ENCODE measurements around the gene HNRNPDL.
"Not testable (repeated sequence)": the region's sequence is repeated elsewhere in the genome, so short reads cannot be mapped to it uniquely, and the experiment has no call there.

Gene HNRNPDL

DNA sequence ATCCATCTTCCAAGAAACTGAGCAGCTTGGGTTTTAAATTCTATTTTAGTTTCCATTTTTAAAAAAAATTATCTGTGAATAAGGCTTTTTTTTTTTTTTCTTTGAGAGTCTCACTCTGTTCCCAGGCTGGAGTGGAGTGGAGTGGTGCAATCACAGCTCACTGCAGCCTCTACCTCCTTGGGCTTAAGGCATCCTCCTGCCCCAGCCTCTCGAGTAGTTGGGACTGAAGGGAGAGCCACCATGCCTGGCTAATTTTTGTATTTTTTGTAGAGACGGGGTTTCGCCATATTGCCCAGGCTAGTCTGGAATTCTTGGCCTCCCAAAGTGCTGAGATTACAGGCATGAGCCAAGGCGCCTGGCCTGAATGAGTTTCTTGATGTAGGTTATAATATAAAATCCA is 1.6 kb upstream of the HNRNPDL start:
- DNase-seq: no peak

DNA sequence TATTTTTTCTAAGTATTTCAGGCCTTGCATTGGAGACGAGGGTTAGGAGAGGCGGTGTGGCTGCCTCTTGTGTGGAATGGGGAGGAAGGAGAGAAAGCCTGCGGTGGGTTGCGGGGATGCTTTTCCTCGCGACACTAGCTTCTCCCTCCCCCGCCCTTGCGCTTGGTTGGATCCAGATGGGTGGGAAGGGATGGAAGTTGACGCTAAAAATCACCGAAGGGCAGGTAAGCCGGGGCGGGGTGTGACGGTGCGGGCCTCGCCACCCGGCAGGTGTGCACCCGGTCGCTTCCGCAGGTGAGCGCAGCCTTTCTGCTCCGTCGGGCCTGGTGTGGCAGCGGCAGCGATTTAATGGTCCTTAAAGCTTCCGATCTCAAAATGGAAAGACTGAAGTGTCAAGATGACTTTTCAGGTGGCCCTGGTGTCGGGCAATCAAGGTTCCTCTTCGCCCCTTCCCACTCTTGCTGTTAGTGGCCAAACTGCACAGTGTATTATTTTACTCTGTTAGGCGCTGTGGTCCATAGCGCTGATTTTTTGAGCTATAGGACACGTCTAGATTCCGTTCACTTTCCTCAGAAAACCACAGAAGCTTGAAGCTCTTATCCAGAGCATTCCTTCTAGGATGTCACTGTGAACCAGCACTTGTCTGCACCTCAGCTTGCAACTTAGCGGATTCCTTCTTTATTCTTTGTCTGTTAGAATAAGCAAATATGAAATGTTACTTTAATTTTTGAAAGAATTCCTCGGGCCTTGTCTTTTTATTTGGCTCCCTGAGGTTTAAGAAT is 893 bp upstream of the HNRNPDL start:
- DNase-seq: peak; percentile 34

DNA sequence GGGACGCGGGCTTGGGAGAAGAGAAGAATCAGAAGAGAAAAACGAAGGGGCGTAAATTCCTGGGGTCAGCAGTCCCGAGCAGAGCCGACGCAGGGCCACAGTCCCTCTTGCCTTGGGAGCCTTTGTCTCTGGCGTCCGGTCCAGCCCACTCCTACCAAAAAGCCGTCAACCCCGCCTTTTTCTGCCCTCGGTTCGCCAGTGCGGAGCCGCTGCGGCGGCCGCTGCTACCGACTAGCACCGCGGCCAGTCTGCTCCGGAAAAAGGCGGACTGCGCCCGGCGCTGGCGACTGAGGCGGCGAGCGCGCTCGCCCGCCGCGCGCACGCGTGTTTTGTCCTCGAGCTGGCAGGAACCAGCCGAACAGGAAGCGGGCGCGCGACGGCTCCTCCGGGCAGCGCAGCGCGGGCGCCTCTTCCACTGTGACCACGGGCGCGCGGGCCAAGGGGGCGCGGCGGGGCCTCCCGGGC is 502 bp downstream of the HNRNPDL start:
- no peak for DNase-seq

DNA sequence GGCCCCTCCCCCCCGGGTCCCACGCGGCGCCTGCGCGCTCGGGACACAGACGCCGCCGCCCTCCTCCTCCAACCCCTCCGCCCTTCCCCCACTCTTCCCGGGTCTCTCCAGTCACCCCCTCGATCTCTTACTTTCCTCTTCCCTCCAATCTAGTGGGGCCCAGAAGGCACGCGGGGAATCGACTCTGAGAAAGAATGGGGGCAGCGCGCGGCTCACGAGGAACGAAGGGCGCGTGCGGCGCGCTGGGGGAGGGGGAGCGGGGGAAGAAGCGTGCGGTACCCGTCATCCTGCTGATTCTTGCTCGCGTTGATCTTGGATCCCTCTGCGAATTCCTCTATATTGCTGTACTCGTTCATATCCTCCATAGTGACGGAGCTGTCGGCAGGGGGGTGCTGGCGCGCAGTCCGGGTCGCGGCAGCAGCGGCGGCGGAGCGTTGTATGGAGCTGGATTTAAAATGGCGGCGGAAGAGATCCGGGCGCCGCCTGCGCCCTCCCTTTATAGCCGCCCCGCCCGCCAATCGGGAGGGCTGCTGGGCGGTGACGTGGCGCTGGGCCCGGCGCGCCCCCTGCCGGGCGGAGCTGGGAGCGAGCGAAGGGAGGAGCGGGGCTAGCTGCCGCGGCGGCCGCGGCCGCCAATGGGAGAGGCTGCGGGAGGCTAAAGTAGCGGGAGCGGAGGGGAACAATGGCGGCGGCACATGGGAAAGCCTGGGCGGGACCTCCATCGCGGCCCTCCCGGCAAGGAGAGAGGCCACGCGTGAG is 1.1 kb downstream of the HNRNPDL start:
- DNase-seq: peak; percentile 95

DNA sequence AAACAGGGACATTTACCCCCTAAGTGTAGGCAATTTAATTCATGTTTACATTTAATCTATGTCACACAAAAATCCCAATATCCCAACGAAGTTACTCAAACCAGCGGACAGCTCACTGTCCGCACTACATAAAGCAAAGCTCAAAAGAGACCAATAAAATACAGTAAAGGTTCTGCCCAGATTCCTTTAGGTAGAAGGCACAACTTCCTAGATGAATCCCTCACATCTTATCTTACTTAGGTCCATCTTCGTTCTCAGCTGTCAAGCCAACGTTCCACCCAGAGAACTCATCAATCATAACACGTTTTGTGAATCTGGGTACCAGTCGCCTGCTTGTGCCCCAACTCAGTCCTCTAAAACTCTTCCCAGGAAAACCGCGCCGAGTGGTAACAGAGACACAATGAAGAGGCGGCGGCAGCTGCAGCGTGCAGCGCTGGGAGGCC is 1.7 kb downstream of the HNRNPDL start:
- DNase-seq: no peak

DNA sequence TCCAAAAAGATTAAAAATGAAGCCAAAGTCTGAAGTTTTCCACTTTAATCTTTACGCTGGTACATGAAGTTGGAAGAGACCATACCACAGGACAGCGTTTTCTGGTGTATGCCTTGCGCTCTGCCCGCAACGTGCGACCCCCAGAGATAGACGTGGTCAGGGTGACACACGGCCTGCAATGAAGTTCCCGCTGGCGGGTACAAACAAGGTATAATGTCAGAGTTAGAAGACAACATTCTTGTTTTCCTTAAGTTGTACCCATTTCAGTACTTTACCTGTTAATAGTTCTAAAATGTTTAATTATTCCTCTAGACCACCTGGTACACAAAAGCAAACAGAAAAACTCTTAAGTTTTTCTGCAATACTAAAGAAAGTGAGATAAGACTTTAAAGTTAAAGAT is 4.8 kb downstream of the HNRNPDL start:
- no peak for DNase-seq

DNA sequence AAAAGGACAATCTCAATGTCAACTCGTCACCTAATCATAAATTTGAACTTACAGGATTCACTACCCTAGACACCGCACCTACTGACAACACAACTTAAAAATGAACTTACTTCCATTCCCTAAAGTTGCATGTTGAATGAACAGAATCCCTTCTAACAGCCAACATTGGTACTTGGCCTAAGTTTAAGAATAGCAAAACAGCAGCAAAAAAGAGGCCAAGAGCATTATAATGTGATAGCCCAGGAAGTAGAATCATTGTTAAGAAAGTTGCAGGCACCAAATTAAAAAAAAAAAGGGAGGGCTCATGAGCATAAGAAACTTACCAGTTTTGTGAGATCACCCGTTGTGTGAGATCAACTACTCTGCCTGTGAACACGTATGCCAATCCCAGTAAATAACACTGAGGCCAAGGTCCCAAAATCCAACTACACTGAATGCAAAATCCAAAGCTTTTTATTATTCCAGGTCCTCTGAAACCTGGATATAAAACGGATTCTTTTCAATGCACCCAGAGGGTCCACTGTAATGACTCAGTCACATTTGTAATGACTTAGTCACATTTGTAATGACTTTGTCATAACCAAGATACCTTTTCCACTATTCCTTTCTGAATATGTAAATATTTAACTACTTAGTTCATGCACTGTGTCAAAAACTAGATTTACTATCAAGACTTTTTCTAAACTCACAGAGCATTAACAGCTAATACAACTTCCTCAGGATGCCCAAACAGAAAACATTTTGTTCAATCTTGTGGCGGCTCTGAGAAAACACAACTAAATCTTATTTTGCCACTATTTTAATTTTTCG is 6.8 kb downstream of the HNRNPDL start:
- no peak for DNase-seq

DNA sequence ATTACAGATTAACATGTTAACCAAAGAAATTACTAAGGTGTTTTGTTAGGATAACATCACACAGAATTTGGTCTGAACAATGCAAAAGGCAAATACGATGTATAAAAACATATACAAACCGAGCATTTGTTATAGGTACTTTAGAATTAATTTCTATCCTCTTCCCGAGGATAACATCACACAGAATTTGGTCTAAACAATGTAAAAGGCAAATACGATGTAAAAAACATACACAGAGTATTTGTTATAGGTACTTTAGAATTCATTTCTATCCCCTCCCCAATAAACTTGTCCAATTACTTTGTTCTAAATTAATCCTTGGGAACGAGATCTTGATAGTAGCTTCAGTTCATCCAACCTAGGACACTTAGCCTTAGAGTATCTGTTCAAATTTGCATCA is 7.6 kb downstream of the HNRNPDL start:
- no peak for DNase-seq

DNA sequence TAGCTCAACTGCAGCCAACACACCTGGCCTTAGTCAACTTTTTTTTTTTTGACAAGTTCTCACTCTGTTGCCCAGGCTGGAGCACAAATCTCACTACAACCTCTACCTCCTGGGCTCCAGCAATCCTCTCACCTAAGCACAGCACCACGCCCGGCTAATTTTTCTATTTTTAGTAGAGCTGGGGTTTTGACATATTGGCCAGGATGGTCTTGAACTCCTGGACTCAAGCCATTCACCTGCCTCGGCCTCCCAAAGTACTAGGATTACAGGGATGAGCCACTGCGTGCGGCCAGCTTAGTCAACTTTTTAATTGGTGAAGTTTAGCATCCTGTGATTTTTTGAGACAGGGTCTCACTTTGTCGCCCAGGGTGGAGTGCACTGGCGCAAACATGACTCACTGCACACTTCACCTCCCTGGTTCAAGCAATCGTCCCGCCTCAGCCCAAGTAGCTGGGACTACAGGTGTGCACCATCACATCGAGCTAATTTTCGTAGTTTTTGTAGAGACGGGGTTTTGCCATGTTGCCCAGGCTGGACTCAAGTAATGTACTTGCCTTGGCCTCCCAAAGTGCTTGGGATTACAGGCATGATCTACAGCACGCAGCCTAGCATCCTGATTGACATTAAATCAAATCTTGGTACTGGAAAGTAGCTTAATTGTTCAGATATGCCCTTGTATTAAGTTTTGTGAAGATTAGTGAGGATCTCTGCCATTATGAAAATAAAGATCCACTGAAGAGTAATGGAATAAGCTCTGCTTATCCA is 8.3 kb downstream of the HNRNPDL start:
- DNase-seq: no peak

DNA sequence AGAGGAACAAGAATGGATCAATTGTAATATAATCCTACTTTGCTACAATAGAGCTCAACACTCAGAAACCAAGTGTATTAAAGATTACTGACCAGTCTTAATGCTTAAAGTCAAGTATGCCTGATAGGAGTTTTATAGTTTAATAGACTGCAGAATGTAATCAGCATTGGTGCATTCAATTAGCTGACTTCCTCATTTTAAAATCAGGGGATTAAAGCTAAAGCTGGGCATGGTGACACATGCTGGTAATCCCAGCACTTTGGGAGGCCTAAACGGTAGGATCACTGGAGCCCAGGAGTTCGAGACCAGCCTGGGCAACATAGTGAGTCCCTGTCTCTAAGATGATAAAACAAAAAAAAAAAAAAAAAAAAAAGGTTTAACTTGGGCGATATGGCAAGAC is 10.8 kb downstream of the HNRNPDL start:
- no peak for DNase-seq

DNA sequence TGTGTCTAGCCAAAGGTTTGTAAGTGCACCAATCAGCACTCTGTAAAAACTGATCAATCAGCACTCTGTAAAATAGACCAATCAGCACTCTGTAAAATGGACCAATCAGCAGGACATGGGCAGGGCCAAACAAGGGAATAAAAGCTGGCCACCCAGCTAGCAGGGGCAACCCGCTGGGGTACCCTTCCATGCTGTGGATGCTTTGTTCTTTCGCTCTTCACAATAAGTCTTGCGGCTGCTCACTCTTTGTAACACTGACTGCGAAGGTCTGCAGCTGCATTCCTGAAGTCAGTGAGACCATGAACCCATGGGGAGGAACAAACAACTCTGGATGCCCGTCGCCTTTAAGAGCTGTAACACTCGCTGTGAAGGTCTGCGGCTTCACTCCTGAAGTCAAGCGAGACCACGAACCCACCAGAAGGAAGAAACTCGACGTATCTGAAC is 14.3 kb downstream of the HNRNPDL start:
- DNase-seq: no peak

DNA sequence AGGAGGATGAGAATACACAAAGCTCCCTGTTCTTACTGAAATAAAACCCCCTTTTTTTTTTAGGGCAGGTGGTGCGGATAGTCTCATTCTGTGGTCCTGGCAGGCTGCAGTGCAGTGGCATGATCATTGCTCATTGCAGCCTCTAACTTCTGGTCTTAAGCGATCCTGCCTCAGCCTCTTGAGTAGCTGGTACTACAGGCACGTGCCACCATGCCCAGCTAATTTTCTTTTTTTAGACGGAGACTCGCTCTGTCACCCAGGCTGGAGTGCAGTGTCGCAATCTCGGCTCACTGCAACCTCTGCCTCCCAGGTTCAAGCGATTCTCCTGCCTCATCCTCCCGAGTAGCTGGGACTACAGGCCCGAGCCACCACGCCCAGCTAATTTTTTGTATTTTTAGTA is 15.2 kb downstream of the HNRNPDL start:
- DNase-seq: not testable (repeated sequence)

DNA sequence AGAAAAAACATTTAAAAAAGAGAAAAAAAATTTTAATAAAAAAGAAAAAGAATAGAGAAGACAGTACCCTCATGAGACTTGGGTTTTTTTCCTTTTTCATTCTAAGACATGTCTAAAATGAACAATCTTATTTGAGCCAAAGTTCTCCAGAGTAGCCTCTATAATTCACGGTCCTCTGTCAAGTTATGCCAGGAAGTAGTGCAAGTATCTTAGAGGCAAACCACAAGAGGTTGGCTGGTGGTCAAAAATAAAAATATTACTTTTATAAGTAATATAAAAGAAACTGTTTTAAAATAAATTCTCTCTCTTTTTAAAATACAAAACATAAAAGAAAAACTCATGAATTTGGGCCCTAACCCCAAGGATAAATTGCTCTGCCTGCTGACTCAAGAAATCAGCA is 26.5 kb downstream of the HNRNPDL start:
- DNase-seq: no peak

DNA sequence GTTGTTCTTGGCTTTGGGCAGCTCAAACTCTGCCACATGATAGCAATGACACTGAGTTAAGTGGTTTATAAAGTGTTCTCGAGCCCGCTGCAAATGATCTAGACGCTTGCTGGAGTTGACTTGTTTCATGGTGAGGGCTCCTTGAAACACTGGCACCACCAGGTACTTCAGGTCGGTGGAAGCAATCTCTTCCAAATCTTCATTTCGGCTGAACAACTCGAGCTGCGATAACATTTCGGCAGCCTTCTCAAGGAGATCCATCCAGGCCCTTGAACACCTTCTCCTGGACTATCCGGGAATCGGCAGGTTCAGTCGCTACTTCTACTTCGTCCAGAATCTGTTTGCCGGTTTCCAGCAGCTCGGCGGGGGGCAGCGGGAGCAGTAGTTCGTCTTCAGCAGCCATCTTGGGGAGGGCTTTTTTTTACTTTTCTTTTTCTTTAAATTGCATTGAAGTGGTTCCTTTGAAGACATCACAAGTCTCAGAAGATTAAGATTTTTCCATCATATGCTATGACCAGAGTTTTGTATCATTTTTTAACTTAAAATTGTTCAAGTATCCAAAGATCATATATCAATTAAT is 28.0 kb downstream of the HNRNPDL start:
- DNase-seq: no peak

DNA sequence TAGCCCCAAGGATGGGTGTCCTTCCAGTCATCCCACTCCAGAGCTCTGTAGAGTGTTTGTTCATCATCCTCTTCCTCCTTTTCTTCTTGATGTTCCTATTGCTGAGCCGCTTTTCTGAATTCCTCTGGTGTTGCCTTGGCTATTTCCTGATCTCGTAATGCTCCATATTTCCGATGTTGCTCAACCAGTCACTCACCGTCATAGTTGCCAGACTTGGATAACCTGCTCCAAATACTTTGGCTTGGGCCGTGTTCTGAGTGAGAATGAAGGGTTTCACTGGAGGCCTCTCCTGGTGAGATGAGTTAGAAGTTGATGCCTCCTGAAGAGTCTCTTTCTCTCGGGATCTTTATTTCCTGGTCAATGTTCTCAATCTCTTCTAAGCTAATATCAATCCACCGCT is 28.7 kb downstream of the HNRNPDL start:
- no peak for DNase-seq

DNA sequence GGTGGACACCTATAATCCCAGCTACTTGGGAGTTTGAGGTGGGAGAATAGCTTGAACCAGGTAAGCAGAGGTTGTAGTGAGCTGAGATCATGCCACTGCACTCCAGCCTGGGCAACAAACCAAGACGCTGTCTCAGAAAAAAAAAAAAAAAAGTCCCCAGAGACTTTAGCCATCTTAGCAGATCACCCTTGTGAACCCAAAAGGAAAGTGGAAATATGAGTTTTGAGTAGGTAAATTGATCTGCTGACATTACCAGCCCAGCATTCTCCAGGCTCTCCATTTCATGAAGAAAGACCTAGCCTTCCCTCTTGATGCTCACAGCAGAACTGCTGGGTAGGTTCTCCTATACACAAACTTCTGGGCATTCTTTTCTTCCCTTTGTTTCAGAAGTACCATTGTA is 32.0 kb downstream of the HNRNPDL start:
- no peak for DNase-seq

DNA sequence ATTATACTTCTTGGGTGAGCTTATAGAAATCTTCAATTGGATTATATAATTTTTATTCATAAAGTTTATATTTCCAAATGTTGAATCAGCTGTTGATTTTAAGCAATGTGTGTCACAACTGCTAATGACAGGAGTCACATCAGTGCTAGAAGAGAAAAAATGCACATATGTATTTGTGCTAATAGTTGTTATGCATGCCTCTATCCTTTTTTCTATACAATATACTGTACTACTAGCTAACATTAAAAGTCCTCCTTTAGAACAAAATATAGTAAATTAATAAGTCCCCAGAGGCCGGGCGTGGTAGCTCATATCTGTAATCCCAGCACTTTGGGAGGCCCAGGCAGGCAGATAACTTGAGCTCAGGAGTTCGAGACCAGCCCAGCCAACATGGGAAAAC is 32.7 kb downstream of the HNRNPDL start:
- DNase-seq: no peak

DNA sequence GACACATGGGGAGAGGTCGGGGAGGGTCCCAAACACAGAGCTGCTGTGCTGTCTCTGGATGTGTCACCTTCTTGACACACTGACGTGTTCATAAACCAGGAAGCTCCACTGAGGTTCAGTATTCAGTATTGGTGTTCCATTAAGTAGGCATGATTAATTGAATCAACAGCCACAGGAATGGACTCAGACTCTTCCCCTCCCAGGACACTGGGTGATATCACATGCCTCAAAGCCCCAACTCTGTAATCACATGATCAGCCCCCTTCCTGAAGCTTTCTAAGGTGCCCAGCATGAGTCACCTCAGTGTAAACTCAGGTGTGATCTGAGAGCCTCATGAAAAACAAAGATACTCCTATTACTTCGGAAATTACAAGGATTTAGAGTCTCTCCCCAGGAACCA is 35.4 kb downstream of the HNRNPDL start:
- DNase-seq: no peak

DNA sequence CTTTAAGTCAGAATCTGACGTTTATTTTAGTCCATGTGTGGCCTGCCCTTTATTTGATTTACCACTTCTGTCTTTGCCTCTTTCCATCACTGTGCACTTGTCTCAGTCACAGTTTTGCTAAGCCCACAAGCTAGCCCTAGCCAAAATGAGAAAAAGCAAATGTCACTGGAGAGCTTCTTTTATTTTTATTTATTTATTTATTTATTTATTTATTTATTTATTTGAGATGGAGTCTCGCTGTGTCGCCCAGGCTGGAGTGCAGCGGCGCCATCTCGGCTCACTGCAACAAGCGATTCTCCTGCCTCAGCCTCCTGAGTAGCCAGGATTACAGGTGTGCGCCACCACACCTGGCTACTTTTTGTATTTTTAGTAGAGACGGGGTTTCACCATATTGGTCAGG is 40.2 kb downstream of the HNRNPDL start:
- not testable (repeated sequence) for DNase-seq

DNA sequence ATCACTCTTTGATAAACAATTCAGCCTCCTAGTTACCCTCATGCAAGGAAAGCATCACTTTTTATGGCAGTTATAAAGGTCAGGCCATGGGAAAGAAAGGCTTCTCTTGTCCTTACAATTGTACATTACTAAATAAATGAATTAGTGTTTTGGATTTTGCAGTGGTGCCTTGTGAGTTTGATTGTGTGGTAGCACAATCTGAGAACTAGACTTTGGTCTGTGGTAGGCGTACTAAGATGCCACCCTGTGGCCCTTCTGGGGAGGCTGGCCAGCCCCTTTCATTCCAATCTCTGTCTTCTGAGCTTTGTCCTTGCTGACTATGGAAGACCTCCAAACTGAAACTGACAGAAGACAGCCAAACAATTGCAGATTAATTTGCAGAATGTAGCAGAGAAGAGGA is 41.9 kb downstream of the HNRNPDL start:
- no peak for DNase-seq

DNA sequence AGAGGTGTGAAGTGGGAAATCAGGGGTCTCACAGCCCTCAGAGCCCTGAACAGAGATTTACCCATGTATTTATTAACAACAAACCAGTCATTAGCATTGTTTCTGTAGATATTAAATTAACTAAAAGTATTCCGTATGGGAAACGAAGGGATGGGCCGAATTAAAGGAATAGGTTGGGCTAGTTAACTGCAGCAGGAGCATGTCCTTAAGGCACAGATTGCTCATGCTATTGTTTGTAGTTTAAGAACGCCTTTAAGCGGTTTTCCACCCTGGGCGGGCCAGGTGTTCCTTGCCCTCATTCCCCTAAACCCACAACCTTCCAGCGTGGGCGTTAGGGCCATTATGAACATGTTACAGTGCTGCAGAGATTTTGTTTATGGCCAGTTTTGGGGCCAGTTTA is 44.0 kb downstream of the HNRNPDL start:
- not testable (repeated sequence) for DNase-seq

DNA sequence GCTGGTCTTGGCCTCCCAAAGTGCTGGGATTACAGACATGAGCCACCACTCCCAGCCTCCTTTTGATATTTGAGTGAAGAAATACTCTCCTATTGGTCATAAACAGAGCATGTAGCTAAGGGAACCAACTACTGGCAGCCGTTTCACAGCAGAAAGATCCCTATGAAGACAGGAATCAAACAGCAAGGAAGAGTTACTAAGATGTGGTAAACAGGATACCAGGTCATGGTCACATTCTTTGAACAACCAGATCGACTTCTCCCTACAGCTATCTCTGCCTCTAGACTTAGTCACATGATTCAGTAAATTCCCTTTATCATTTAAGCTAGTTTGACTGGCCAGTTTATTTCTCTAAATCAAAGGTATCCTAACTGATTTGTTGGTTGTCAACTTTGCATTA is 47.5 kb downstream of the HNRNPDL start:
- no peak for DNase-seq

All from activated CD4-positive, alpha-beta T cell treated with anti-CD3 and anti-CD28 coated beads, Interleukin-2, amount 50 U/mL, for 16 hours (primary cell).